AG10803 (cell line): ENCODE data around the gene APMAP.

Source experiments
- DNase-seq: peaks from one replicate; pipeline ENCODE4 v3.0.0; 2010; ENCODE audit warnings: low read depth
- H3K4me3 ChIP-seq: 2 replicates; pipeline ENCODE4 v1.5.1; 2011; ENCODE audit warnings: mild to moderate bottlenecking, low read length, control low read depth
- TF ChIP-seq, protein P1 (sequence below): conservative IDR thresholded peaks from 2 replicates; pipeline ENCODE4 v1.5.1; 2011; ENCODE audit warnings: mild to moderate bottlenecking, low read length, control low read depth, inconsistent platforms

The APMAP gene

DNA sequence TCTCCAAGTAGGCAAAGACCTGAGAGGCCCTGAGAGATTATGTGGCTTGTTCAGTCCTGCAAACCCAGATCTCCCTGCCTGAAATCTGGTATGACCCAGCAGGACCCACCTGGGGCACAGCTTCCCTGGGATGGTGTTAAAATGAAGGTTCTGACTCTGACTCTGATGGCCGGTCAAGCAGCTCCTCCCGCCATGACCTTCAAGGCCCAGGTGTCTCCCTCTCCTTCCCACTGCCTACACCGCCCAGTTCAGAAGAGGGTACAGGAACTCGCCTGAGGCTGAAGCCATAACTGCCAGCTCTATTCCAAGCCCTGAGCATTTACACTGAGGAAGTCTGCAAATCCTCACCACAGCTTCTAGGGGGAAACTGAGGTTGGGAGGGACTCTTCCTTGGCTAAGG is 49.4 kb downstream of the APMAP start:
- no peak for DNase-seq
- TF ChIP-seq, protein P1, sequence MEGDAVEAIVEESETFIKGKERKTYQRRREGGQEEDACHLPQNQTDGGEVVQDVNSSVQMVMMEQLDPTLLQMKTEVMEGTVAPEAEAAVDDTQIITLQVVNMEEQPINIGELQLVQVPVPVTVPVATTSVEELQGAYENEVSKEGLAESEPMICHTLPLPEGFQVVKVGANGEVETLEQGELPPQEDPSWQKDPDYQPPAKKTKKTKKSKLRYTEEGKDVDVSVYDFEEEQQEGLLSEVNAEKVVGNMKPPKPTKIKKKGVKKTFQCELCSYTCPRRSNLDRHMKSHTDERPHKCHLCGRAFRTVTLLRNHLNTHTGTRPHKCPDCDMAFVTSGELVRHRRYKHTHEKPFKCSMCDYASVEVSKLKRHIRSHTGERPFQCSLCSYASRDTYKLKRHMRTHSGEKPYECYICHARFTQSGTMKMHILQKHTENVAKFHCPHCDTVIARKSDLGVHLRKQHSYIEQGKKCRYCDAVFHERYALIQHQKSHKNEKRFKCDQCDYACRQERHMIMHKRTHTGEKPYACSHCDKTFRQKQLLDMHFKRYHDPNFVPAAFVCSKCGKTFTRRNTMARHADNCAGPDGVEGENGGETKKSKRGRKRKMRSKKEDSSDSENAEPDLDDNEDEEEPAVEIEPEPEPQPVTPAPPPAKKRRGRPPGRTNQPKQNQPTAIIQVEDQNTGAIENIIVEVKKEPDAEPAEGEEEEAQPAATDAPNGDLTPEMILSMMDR, result no peak
- no peak overlapping the region for H3K4me3 ChIP-seq

DNA sequence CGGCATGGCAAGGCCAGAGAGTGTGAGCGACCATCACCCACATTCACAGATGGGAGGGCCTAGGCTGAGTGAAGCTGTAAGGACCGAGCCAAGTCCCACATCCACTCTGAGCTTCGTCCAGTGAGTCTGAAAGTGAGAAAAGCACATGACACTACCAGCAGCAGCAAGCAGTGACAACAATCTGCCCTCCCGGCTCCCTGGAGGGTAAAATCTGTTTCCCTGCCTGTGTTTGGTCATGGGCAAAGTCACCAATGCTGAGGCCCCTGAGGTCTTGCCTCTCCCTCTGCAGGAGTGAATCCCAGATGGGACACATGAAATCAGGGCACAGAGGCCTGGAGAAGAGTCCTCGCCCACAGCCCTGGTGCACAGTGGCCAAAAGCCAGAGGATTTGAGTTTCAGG is 49.9 kb downstream of the APMAP start:
- TF ChIP-seq, protein P1, result no peak
- no peak overlapping the region for H3K4me3 ChIP-seq
- DNase-seq, result no peak

DNA sequence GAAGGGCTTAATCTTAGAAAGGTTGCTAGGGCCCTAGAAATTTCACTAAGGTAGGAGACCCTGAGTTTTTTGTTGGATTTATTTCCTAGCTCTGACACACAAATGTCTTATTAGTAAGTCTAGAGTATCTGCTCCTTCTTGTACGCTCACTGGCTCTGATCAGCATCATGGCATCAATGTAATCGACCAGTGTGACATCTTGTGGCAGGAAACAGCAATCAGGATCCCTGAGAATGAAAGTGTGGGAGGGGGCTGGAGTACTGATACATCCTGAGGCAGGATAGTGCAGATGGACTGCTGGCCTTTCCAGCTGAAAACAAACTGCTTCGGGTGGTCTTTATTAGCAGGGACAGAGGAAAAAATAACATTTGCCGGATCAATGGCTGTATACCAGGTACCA is 53.5 kb downstream of the APMAP start:
- DNase-seq, result no peak
- TF ChIP-seq, protein P1, result no peak
- H3K4me3 ChIP-seq, result no peak overlapping the region

DNA sequence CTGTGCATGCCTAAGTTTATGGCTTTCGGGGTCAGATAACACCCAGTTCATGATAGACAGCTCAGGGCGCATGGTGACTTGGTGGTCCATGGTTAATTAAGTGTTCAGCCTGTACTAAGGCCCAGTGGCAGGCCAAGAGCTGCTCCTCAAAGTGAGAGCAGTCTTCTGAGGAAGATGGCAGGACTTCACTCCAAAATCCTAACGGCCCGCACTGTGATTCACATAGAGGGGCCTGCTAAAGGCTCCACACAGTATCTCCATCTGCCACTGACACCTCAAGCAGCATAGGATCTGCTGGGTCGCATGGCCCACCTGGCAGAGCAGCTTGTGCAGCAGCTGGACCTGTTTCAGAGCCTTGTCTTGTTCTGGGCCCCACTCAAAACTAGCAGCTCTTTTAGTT is 54.1 kb downstream of the APMAP start:
- TF ChIP-seq, protein P1, result no peak
- no peak for DNase-seq
- no peak overlapping the region for H3K4me3 ChIP-seq

DNA sequence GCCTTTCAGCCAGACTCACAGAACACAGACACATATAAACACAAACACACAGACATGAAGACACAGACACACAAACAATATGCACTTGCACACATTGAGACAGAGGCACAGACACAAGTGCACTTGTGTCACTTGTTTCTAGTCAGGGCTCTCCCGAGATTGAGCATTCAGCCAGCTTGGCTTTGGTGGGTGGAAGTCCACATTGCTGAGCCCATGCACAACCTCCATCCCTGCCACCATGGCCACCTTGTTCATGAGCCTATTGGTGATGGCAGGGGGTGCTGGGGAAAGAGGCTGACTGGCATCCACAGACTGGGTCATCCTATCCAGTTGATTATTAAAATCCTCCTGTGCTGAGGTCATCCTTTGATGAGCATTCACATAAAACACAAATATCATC is 55.0 kb downstream of the APMAP start:
- TF ChIP-seq, protein P1, result no peak
- DNase-seq, result no peak
- no peak overlapping the region for H3K4me3 ChIP-seq

DNA sequence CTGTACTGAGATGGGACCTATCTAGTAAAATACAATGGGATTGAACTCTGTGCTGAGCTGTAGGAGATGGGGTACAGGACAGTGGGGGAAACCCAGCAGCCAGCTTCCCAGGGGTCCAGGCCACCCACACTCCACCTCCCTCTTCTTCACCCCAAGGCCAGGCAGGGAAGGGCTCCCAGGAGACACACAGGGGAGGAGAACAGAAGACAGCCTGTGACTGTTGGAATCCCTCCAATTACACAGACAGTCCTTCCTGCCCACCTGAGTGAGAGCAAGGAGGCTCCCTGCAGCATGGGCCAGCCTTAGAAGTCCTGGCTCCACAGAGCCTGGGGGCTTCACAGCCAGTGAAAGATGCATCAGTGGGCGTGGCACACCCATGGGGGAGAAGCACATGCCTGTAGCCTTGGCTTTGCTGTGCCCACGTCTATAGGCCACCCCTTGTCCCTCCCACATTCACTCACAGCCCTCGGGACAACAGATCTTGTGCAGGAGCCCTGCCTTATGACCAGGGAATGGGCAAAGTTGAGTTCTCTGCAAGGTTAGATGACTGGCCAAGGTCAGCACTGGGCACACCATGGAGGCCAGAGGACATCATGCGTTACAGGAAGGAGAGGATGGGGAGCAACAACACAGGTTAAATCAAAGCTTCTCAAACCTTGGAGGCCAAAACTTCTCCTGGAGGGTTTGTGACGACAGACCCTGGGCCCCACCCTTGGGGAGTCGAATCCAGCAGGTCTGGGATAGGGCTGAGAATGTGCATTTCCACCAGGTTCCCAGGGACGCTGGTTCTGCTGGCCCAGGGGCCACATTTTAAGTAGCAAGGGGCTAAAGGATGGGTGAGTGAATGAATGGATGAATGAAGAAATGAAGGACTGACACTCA is 55.8 kb downstream of the APMAP start:
- no peak overlapping the region for H3K4me3 ChIP-seq
- DNase-seq, result no peak
- TF ChIP-seq, protein P1, result no peak
